ENCODE measurements around the gene XPR1. TPM values are rescaled to one million over a fixed set of nuclear protein-coding genes. Genes with fewer than 3 reads are reported as not detected.

XPR1 gene
- total RNA-seq, 4 donors from 2014 or later = 7.8 to 119 (median 75.3) TPM

GRCh38 chr1:180630408-180631193 lies 1.2 kb upstream of the XPR1 start:
- 79 to 86% methylated on average over 2 of the region's 2 CpGs for WGBS, 2 donors (ENCODE audit: low coverage in 1 of 2)
- Histone ChIP-seq H3K27ac (peak overlapping the region in 3 of 4 donors; percentile 18 to 99 (median 94)), H3K4me3 (no peak overlapping the region), H3K27me3 (no peaks in the 10 kb centered on the region), H3K36me3 (no peaks in the 10 kb centered on the region), H3K9me3 (no peaks in the 10 kb centered on the region), H3K4me1 (peaks cover 15 to 34% (median 17%) of the 10 kb centered on the region in 4 donors)
- in situ Hi-C loops (cut with MboI; ENCODE audit: low pct_ligation_motif_present in 1 of 4, low pct_unique_long_range_greater_than_20kb in 1 of 4, low sequenced_read_pairs in 3 of 4) = loop anchor here in 2 of 4 donors (25.0 kb wide), 1 partner anchor 232 kb away; no protein-coding TSS in a partner anchor
- TF ChIP-seq POLR2A (IDR thresholded peaks at IDR 0.05) (no peak), POLR2AphosphoS5 (IDR thresholded peaks at IDR 0.05) (no peak)
- intact Hi-C loops (cut with DNase I; ENCODE audit: low total_unique reads) = no loop called here
- no peak for DNase-seq

GRCh38 chr1:180631194-180631765 lies 542 bp upstream of the XPR1 start:
- peak overlapping the region; percentile 60 to 99 (median 96) for H3K27ac ChIP-seq
- WGBS, 2 donors (ENCODE audit: low coverage in 1 of 2) = 41 to 44% methylated on average over 6 of the region's 6 CpGs
- H3K27me3 ChIP-seq = no peaks in the 10 kb centered on the region
- H3K4me1 ChIP-seq = peaks cover 15 to 35% (median 17%) of the 10 kb centered on the region in 4 donors
- no peak for DNase-seq
- intact Hi-C loops (cut with DNase I; ENCODE audit: low total_unique reads) = no loop called here
- H3K4me3 ChIP-seq = peak overlapping the region in 1 of 4 donors; percentile 4
- no peaks in the 10 kb centered on the region for H3K36me3 ChIP-seq
- TF ChIP-seq POLR2A (IDR thresholded peaks at IDR 0.05) = no peak
- no peak for TF ChIP-seq POLR2AphosphoS5 (IDR thresholded peaks at IDR 0.05)
- TF ChIP-seq EP300 (IDR thresholded peaks at IDR 0.05; ENCODE audit: low read depth) = no peak
- TF ChIP-seq CTCF (IDR thresholded peaks at IDR 0.05) = no peak
- H3K9me3 ChIP-seq = no peaks in the 10 kb centered on the region
- in situ Hi-C loops (cut with MboI; ENCODE audit: low pct_ligation_motif_present in 1 of 4, low pct_unique_long_range_greater_than_20kb in 1 of 4, low sequenced_read_pairs in 3 of 4) = loop anchor here in 2 of 4 donors (25.0 kb wide), 1 partner anchor 231 kb away; no protein-coding TSS in a partner anchor

- Histone ChIP-seq H3K27ac (peak overlapping the region; percentile 91 to 99 (median 96)), H3K4me1 (peaks cover 15 to 40% (median 19%) of the 10 kb centered on the region in 4 donors), H3K27me3 (no peaks in the 10 kb centered on the region), H3K9me3 (no peaks in the 10 kb centered on the region), H3K4me3 (peak overlapping the region; percentile 65 to 96 (median 76)), H3K36me3 (no peaks in the 10 kb centered on the region)
- WGBS, 2 donors (ENCODE audit: low coverage in 1 of 2) = 0% methylated on average over 2 to 15 of the region's 44 CpGs
- in situ Hi-C loops (cut with MboI; ENCODE audit: low pct_ligation_motif_present in 1 of 4, low pct_unique_long_range_greater_than_20kb in 1 of 4, low sequenced_read_pairs in 3 of 4) = loop anchor here in 2 of 4 donors (25.0 kb wide), 1 partner anchor 230 kb away; no protein-coding TSS in a partner anchor
- DNase-seq = peak; percentile 74
- TF ChIP-seq POLR2A (IDR thresholded peaks at IDR 0.05) (no peak), EP300 (IDR thresholded peaks at IDR 0.05; ENCODE audit: low read depth) (no peak), CTCF (IDR thresholded peaks at IDR 0.05) (peak in 2 of 5 experiments; percentile 8 to 22)
- intact Hi-C loops (cut with DNase I; ENCODE audit: low total_unique reads) = no loop called here
Observed at GRCh38 chr1:180632326-180633056, 669 bp downstream of the XPR1 start.

GRCh38 chr1:180633057-180634056 lies 1.5 kb downstream of the XPR1 start:
- peak overlapping the region in 3 of 4 donors; percentile 91 to 97 (median 94) for H3K27ac ChIP-seq
- DNase-seq = no peak
- H3K4me3 ChIP-seq = peak overlapping the region in 3 of 4 donors; percentile 65 to 83 (median 69)
- 64 to 70% methylated on average over 3 of the region's 3 CpGs for WGBS, 2 donors (ENCODE audit: low coverage in 1 of 2)
- H3K27me3 ChIP-seq = no peaks in the 10 kb centered on the region
- peaks cover 15 to 43% (median 20%) of the 10 kb centered on the region in 4 donors for H3K4me1 ChIP-seq
- in situ Hi-C loops (cut with MboI; ENCODE audit: low pct_ligation_motif_present in 1 of 4, low pct_unique_long_range_greater_than_20kb in 1 of 4, low sequenced_read_pairs in 3 of 4) (loop anchor here in 2 of 4 donors (25.0 kb wide), 1 partner anchor 229 kb away; no protein-coding TSS in a partner anchor), intact Hi-C loops (cut with DNase I; ENCODE audit: low total_unique reads) (no loop called here)
- no peaks in the 10 kb centered on the region for H3K9me3 ChIP-seq
- no peak for TF ChIP-seq POLR2A (IDR thresholded peaks at IDR 0.05)
- no peak for TF ChIP-seq EP300 (IDR thresholded peaks at IDR 0.05; ENCODE audit: low read depth)
- TF ChIP-seq POLR2AphosphoS5 (IDR thresholded peaks at IDR 0.05) = no peak
- H3K36me3 ChIP-seq = no peaks in the 10 kb centered on the region

All from transverse colon (tissue), 4 donors.